HEK293T (cell line): Measurements from ENCODE around the gene RASGRP4.
"Not testable (repeated sequence)": the region's sequence is repeated elsewhere in the genome, so short reads cannot be mapped to it uniquely, and the experiment has no call there.

Source experiments
- CTCF ChIA-PET: fragments of 350-600 bp; formaldehyde crosslinking; extraction: SDS; loops from one replicate; lab custom pipeline; 2021; ENCODE audit warnings: antibody characterized with exemption, inconsistent platforms; lab: Yijun Ruan, JAX
- POLR2A ChIA-PET: fragments of 350-600 bp; formaldehyde crosslinking; extraction: SDS; loops from one replicate; lab custom pipeline; 2020; ENCODE audit warnings: antibody characterized with exemption, inconsistent platforms; lab: Yijun Ruan, JAX
- DNase-seq: peaks from one replicate; pipeline ENCODE4 v3.0.0; 2012; ENCODE audit warnings: mixed read lengths; ENCODE audit errors: extremely low spot score
- ARNT ChIP-seq: fragments of 450-650 bp; IDR thresholded peaks from 2 replicates; pipeline ENCODE4 v1.6.1; 2017; ENCODE audit warnings: mild to moderate bottlenecking
- BHLHE40 ChIP-seq: fragments of 450-650 bp; IDR thresholded peaks from 2 replicates; pipeline ENCODE4 v1.6.1; 2016; ENCODE audit warnings: mild to moderate bottlenecking, moderate library complexity, borderline replicate concordance
- CTBP1 ChIP-seq: fragments of 450-650 bp; IDR thresholded peaks from 2 replicates; pipeline ENCODE4 v1.6.1; 2016; ENCODE audit warnings: borderline replicate concordance
- ELF4 ChIP-seq: fragments of 450-650 bp; IDR thresholded peaks from 2 replicates; pipeline ENCODE4 v1.6.1; 2017; ENCODE audit warnings: antibody characterized with exemption
- FOXA1 ChIP-seq: fragments of 450-650 bp; IDR thresholded peaks from 2 replicates; pipeline ENCODE4 v1.6.1; 2016; ENCODE audit warnings: mild to moderate bottlenecking
- FOXK2 ChIP-seq: fragments of 450-650 bp; IDR thresholded peaks from 2 replicates; pipeline ENCODE4 v1.6.1; 2016; ENCODE audit warnings: mild to moderate bottlenecking
- FOXM1 ChIP-seq: fragments of 450-650 bp; IDR thresholded peaks from 2 replicates; pipeline ENCODE4 v1.6.1; 2017; ENCODE audit warnings: mild to moderate bottlenecking, borderline replicate concordance
- HDGF ChIP-seq: fragments of 450-650 bp; IDR thresholded peaks from 2 replicates; pipeline ENCODE4 v1.6.1; 2017; ENCODE audit warnings: antibody characterized with exemption, borderline replicate concordance
- L3MBTL2 ChIP-seq: fragments of 450-650 bp; conservative IDR thresholded peaks from 2 replicates; pipeline ENCODE4 v1.6.1; 2016; ENCODE audit warnings: mild to moderate bottlenecking
- LEF1 ChIP-seq: fragments of 450-650 bp; IDR thresholded peaks from 2 replicates; pipeline ENCODE4 v1.6.1; 2017; ENCODE audit warnings: mild to moderate bottlenecking, borderline replicate concordance
- NFRKB ChIP-seq: fragments of 450-650 bp; IDR thresholded peaks from 2 replicates; pipeline ENCODE4 v1.6.1; 2016; ENCODE audit warnings: mild to moderate bottlenecking, moderate library complexity
- SP1 ChIP-seq: fragments of 450-650 bp; IDR thresholded peaks from 2 replicates; pipeline ENCODE4 v1.6.1; 2017
- SUZ12 ChIP-seq: fragments of 450-650 bp; IDR thresholded peaks from 2 replicates; pipeline ENCODE4 v1.6.1; 2016; ENCODE audit warnings: mild to moderate bottlenecking
- TARDBP ChIP-seq: fragments of 450-650 bp; IDR thresholded peaks from 2 replicates; pipeline ENCODE4 v1.6.1; 2016
- ZNF384 ChIP-seq: fragments of 450-650 bp; IDR thresholded peaks from 2 replicates; pipeline ENCODE4 v1.6.1; 2016
- TF ChIP-seq, protein P1 (sequence below): fragments of 450-650 bp; IDR thresholded peaks from 2 replicates; pipeline ENCODE4 v1.6.1; 2016

The RASGRP4 gene

DNA sequence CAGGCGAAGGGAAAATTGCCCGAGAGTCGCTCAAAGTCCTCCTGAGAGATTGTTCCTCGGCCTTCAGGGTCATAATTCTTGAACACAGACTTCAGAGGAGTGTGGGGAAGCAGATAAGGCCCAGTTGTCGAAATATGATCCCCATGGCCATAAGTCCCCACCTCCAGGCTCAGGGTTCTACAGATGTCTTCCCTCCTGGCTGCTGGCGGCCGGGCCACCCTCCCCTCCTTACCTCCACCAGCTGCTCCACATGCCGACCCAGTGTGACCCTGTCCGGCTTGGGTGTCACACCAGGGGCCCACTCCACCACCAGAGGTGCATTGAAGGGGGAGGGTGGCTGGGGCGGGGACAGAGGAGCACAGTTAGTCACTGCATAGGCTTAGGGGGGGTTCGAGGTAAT, 13.1 kb downstream of the RASGRP4 start:
- POLR2A ChIA-PET, result no interaction called here
- CTCF ChIA-PET, result interaction anchor here (1.4 kb wide), 1 partner anchor 10 kb away, joined by 6 read pairs; the partner anchor contains the start of gene FAM98C
- TF ChIP-seq ARNT (no peak), CTBP1 (no peak), SUZ12 (no peak), FOXM1 (no peak), LEF1 (no peak)
- no peak for DNase-seq

DNA sequence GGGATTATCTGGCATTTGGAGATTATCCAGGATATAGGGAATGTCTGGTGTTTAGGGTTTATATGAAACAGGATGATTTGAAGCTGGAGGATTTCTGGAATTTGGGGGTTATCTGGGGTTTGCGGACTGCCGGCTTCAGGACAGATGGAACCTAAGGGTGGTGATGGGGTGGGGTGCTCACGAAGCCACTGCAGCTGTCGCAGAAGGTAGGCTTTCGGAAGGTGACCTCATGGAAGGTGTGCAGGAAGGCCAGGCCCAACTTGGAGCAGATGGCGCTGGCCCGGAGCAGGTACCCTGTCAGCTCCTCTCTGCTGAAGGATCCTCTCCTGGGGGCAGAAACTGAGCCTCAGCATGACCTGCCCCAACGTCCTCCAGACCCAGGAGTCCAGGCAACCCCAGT, 13.5 kb downstream of the RASGRP4 start:
- POLR2A ChIA-PET, result no interaction called here
- CTCF ChIA-PET, result no interaction called here
- no peak for TF ChIP-seq BHLHE40
- no peak for TF ChIP-seq FOXM1
- TF ChIP-seq CTBP1, result no peak
- no peak for TF ChIP-seq NFRKB
- TF ChIP-seq, protein P1, sequence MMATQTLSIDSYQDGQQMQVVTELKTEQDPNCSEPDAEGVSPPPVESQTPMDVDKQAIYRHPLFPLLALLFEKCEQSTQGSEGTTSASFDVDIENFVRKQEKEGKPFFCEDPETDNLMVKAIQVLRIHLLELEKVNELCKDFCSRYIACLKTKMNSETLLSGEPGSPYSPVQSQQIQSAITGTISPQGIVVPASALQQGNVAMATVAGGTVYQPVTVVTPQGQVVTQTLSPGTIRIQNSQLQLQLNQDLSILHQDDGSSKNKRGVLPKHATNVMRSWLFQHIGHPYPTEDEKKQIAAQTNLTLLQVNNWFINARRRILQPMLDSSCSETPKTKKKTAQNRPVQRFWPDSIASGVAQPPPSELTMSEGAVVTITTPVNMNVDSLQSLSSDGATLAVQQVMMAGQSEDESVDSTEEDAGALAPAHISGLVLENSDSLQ, result no peak
- no peak for TF ChIP-seq ZNF384
- TF ChIP-seq TARDBP, result no peak
- no peak for TF ChIP-seq HDGF
- no peak for TF ChIP-seq SP1
- TF ChIP-seq ARNT, result no peak
- TF ChIP-seq ELF4, result no peak
- no peak for TF ChIP-seq SUZ12
- no peak for TF ChIP-seq FOXK2
- TF ChIP-seq L3MBTL2, result no peak
- TF ChIP-seq FOXA1, result no peak
- TF ChIP-seq LEF1, result no peak

DNA sequence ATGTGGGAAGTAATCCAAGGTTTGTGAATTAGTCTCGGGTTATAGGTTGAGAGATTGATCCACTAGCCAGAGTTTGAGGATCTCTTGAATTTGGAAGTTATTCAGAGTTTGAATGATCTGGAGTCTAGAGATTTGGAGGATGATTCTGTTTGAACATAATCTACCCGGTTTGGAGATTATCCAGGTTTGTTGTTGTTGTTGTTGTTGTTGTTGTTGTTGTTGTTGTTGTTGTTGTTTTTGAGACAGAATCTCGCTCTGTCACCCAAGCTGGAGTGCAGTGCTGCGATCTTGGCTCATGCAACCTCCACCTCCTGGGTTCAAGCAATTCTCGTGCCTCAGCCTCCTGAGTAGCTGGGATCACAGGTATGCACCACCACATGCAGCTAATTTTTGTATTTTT, 14.1 kb downstream of the RASGRP4 start:
- CTCF ChIA-PET, result interaction anchor here (1.7 kb wide), 1 partner anchor 9 kb away, joined by 4 read pairs; the partner anchor contains the start of gene FAM98C
- POLR2A ChIA-PET, DNase-seq: not testable (repeated sequence)

More for the DNA sequence above, 13.5 kb downstream of the RASGRP4 start:
- DNase-seq, result no peak

DNA sequence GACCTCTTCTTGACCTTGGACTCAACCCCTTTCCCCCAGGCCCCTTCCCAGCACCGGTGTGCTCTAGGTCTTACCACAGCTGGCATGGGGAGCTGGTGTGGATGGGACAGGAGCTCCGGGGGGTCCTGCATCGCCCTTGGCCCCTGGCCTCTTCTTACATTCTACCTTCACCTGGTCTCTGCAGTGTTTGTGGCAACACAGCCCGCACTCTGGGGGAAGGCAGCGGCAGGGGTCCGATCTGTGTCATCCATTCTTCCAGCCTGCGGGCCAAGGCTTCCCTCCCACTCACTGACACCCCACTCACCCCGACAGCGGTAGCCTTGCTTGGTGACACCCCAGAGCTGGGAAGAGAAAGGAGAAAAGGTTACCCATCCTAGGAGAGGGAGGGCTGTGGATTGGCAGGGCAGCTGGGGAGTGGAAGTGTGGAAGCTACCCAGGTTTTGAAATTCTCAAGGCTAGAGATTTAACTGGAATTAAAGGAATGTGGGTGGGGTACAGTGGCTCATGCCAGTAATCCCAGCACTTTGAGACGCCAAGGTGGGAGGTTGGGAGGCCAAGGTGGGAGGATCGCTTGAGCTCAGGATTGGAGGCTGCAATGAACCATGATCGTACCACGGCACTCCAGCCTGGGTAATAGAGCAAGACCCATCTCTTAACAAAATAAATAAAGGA, 14.8 kb downstream of the RASGRP4 start:
- no peak for DNase-seq
- no peak for TF ChIP-seq ARNT
- no peak for TF ChIP-seq SUZ12
- no peak for TF ChIP-seq TARDBP
- TF ChIP-seq, protein P1, result no peak
- TF ChIP-seq L3MBTL2, result no peak
- TF ChIP-seq SP1, result no peak
- TF ChIP-seq FOXK2, result no peak
- ChIA-PET CTCF (interaction anchor here (1.7 kb wide), 1 partner anchor 8 kb away, joined by 4 read pairs; the partner anchor contains the start of gene FAM98C), POLR2A (no interaction called here)

DNA sequence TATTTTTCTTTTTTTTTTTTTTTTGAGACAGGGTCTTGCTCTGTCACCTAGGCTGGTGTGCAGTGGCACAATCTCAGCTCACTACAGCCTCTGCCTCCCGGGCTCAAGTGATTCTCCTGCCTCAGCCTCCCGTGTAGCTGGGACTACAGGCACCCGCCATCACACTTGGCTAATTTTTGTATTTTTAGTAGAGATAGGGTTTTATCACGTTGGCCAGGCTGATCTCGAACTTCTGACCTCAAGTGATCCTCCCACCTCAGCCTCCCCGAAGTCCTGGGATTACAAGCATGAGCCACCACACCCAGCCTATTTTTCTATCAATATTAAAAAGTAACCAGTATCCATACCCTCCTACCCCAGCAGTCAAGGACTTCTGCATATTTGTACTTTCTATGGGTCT, 15.6 kb downstream of the RASGRP4 start:
- DNase-seq, POLR2A ChIA-PET: not testable (repeated sequence)
- CTCF ChIA-PET, result interaction anchor here (1.7 kb wide), 1 partner anchor 8 kb away, joined by 4 read pairs; the partner anchor contains the start of gene FAM98C

DNA sequence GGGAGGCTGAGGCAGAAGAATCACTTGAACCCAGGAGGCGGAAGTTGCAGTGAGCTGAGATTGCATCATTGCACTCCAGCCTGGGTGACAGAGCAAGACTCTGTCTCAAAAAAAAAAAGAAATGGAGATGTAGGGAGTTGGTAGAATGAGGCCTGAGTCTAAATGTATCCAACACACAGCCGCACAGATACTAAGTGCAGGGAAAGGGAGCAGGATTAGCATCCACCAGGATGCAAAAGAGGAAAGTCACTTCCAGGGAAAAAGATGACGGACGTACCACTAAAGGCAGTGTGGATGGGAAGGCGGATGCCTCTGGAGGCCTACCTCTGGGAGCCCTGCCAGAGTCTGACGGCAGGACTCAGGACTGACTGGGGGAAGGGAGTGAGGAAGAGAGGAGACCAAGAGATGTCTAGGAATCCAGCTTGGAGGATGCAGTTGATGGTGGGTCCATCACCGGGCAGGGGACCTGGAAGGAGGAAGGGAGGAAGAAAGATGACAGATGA, 16.3 kb downstream of the RASGRP4 start:
- ChIA-PET CTCF (no interaction called here), POLR2A (no interaction called here)
- TF ChIP-seq FOXK2, result no peak
- TF ChIP-seq L3MBTL2, result no peak
- DNase-seq, result no peak

DNA sequence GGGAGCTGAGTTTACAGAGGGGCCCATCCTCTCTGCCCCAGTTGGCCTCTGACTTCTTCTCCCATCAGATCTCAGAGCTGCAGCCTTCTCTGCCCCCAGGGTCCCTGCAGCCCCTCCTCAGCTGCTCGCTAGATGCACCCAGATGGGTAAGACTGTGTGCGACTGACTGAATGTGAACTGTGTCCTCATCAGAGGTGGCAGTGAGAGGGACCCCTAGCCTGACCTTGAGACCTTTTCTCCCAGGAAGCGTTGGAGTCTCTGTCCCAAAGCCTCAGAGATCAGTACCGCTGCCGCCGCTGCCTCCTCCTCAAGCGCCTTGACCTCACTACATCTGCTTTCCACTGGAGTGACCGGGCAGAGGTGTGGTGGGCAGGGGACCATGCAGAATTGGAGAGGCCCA, 20.7 kb downstream of the RASGRP4 start:
- no peak for DNase-seq
- no peak for TF ChIP-seq FOXM1
- TF ChIP-seq FOXA1, result no peak
- no peak for TF ChIP-seq HDGF
- no peak for TF ChIP-seq BHLHE40
- TF ChIP-seq NFRKB, result no peak
- TF ChIP-seq TARDBP, result no peak
- TF ChIP-seq ARNT, result no peak
- no peak for TF ChIP-seq ZNF384
- no peak for TF ChIP-seq FOXK2
- TF ChIP-seq SUZ12, result no peak
- TF ChIP-seq SP1, result no peak
- no peak for TF ChIP-seq LEF1
- TF ChIP-seq L3MBTL2, result no peak
- no peak for TF ChIP-seq CTBP1
- no peak for TF ChIP-seq ELF4
- TF ChIP-seq, protein P1, result no peak
- ChIA-PET POLR2A (interaction anchor here (2.8 kb wide), 1 partner anchor 213 kb away, joined by 18 read pairs; the partner anchor contains the start of genes EIF3K and MAP4K1), CTCF (no interaction called here)
